AG20443 (cell line): ENCODE measurements around the gene FUS.
"Not testable (repeated sequence)": the region's sequence is repeated elsewhere in the genome, so short reads cannot be mapped to it uniquely, and the experiment has no call there.

Source experiments
- DNase-seq: peaks from one replicate; pipeline ENCODE4 v3.0.0; 2012; ENCODE audit warnings: low spot score, mixed read lengths

The FUS gene

GRCh38 chr16:31179747-31180459 lies at the start of gene FUS:
FUS (plus strand) TSS chr16:31180139; CDS start chr16:31180215, 76 bp downstream.
- DNase-seq = peak; percentile 98

DNA sequence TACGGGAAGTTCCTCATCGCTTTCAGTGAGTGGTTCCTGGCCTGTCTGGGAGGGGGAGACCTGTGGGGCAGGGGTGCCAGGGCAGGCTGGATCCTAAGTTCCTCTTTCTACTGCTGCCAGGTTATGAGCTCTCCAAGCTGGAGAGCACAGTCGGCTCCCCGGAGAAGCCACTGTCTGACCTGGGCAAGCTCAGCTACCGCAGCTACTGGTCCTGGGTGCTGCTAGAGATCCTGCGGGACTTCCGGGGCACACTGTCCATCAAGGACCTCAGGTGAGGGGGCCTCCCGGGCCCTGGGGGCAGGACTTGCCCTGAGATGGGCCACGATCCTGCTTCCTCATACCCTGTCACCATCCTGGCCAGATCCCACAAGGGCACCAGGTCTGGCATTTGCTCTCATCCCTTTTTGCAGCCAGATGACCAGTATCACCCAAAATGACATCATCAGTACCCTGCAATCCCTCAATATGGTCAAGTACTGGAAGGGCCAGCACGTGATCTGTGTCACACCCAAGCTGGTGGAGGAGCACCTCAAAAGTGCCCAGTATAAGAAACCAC lies 49.5 kb upstream of the FUS start:
- DNase-seq = no peak

DNA sequence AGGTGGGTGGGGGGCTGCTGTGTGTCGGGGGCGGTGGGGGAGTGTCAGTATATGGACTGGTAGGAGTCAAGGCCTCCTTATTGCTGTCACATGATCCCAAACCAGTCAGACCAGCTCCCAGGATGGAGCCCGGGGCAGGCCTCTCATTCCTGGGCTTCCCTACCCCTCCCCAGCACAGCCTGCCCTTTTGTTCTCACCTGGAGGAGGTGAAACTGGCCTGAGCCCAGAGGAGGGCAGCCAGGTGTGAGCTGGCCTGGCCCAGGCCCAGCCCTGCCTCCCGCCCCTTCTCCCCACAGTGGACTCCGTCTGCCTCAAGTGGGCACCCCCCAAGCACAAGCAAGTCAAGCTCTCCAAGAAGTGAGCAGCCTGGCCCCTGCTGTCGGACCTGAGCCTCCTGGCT lies 49.0 kb upstream of the FUS start:
- DNase-seq = no peak

DNA sequence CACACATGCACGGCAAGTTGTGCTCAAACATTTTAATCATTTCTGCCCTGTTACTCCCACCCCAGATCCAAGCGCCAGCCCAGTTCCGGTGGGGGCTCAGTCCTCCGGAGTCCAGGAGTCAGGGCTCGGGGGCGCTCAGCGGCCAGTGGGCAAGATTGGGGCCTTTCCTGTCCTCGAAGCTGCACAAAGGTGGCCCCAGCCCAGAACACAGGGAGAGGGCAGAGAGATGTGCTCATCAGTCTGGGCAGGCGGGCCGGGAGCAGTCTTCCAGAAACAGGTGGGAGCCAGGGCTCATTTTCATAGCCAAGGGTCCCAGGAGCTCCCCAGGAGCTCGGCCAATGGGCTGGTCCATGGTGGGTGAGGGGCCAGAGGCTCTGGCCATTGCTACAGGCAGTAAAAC lies 48.5 kb upstream of the FUS start:
- no peak for DNase-seq

DNA sequence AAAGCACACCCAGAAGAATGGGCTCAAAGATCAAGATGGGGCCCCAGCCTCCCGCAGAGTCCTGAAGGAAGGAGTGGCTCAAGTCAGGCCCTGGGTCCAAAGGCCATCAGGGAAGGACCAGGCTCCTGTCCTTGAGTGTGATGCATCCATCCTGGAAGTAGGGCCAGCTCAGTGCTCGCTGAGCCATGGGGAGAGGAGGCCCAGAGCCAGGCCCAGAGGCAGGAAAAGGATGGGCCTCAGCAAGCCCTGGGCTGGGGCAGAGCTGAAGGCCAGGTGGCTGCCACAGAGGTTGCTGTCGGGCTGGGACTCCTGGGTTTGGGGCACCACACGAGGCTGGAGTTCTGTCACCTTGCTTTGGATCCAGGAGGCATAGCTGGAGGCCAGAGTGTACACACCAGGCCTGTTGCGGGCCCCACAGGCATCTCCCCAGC lies 48.1 kb upstream of the FUS start:
- no peak for DNase-seq

- no peak for DNase-seq
Measured at GRCh38 chr16:31132303-31132979, 47.5 kb upstream of the FUS start.

DNA sequence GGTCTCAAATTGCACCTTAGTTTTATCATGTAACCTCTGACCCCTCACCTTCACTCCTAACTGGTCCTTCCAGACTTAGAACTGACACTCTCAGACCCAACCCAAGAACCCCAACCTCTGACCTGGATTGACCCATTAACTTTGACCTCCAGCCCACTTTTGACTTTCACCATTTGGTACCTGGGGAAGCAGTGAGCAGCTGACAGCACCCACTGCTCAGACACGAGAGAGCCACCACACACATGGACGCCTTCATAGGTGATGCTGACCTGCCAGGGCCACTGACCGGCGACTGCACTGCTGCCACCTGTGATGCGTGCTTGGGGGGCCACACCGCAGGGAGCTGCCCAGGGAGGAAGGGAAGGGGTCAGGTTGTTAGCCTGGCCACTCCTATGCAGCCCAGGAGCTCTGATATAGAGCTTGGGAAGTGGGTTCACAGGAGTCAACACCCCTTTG lies 46.9 kb upstream of the FUS start:
- DNase-seq = no peak

- DNase-seq = no peak
Measured at GRCh38 chr16:31134091-31134571, 45.8 kb upstream of the FUS start.

DNA sequence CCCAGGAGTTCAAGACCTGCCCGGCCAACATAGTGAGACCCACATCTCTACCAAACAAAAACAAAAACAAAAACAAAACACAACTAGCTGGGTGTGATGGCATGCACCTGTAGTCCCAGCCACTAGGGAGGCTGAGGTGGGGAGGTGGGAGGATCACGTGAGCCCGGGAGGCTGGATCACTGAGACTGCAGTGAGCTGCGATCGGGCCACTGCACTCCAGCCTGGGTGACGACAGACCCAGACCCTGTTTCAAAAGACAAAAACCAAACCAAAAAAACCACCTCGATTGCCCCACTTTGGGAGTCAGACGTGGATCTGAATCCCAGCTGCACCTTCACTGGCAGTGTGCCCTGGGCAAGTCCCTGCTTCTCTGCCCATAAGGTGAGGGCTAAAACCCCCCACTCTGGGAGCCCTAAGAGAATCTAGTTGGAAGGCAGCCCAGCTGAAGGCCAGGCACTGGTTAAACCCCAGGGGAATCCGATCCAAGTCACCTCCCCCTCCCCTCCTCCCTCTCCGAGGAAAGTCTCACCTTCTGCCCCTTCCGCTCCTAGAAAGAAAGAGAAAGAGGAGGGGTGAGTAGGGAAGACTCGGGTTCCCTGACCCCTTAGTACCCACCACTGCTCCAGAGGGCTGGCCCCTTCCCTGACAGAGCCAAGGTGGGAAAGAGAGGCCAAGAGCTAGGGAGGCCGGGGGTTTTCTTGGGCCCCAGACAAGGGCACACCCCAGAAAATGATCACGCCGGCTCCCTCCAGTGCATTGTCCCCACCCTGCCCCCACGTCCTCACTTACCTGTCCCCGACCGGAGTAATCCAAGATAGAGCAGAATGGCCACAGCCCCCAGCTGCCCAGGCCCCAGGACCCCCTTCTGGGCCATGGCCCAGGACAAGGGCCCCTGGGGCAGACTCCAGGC lies 45.1 kb upstream of the FUS start:
- no peak for DNase-seq

DNA sequence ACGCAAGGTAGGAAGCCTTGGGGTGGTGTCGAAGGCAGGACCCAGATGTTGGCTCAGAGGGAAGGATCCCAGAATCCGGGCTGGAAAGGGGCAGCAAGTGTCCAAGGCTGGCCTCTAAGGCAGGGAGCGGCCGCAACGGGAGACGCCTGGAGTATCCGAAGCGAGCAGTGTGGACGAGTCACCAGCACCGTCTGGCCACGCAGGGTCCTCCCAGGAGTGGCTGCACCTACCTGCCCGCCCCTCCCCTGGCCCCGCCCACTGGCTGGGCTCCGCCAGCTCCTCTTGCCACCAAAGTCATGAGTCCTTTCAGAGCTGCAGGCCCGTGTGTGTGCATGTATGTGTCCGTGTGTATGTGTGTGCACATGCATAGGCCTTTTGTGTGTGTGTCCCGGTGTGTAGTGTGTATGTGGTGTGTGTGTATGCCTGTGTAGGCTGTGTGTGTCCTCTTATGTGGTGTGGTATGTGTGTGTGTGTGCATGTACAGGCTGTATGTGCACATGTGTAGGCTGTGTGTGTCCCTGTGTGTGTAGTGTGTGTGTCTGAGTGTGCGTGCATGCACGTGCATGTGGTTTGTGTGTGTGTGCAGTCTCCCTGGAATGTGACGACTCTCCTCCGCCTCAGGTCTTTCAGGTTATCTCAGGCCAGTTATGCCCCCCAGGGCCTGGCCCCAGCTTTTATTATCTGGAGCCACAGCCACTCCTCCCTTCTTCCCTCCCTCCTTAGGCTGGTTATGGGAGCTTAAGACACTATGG lies 44.2 kb upstream of the FUS start, which contains the start of gene PRSS8:
Gene PRSS8 (minus strand): TSS at position 193 of the 752 bp plus-strand sequence. CDS start 229 bp downstream, outside the sequence.
- DNase-seq = no peak

GRCh38 chr16:31136287-31136662 lies 43.7 kb upstream of the FUS start:
- DNase-seq = no peak

DNA sequence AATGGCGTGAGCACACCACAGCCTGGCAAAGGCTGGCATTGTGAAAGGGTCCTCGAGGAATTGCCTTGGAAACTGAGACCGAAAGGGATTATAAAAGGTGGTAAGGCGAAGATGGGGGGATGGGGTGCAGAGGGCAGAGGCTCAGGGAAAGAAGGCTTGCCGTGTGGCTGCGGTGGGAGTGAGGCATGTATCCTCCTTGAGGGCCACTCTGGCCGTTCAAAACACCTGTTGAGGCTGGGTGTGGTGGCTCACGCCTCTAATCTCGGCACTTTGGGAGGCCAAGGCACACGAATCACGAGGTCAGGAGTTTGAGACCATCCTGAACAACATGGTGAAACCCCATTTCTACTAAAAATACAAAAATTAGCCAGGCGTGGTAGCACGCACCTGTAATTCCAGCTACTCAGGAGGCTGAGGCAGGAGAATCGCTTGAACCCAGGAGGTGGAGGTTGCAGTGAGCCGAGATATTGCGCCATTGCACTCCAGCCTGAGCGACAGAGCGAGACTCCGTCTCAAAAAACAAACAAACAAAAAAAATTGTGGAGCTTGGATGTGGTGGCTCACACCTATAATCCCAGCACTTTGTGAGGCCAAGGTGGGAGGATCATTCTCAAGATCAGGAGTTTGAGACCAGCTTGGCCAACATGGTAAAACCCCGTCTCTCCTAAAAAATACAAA lies 43.0 kb upstream of the FUS start:
- not testable (repeated sequence) for DNase-seq

DNA sequence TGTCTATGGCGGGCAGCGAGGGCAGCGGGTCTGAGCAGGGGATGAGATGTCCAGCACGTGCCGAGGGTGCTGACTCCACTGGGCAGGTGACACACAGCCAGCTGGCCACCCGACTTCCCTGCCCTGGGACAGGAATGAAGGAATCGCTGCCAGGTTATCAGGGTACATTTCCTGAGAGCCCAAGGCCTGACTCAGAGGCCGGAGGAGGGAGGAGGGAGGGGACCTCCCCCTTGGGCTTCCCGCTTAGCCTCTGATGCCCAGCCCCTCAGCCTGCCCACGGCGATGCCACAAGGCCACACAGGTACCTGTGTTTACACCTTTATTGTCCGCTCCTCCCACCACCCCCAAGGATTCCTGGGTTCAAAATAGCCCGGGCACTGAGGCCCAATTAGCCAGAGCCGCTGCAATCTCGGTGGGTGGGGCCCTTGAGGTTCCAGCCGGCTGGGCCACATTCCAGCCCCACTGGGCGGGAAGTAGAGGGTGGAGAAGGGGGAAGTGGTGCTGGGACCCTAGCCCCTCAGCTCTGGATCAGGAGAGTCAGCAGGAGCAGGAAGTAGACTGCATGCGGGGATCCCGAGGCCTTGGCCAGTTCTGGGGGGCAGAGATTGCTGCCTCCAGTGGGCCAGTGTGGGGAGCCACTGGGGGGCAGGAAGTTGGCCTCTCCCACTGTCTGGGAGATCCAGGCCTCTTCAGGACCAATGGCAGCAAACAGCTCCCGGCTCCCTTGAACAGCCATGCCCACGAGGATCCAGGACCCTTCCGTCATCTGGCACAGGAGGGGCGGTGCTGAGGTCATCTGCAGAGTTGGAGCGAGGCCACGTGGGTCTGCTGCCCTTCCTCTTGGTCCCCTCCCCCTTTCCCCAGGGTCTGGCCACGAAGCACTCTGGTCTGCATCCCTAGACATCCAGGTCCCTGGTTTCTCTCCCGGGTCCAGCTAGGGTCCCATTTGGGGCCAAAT lies 41.0 kb upstream of the FUS start:
- peak; percentile 66 for DNase-seq

DNA sequence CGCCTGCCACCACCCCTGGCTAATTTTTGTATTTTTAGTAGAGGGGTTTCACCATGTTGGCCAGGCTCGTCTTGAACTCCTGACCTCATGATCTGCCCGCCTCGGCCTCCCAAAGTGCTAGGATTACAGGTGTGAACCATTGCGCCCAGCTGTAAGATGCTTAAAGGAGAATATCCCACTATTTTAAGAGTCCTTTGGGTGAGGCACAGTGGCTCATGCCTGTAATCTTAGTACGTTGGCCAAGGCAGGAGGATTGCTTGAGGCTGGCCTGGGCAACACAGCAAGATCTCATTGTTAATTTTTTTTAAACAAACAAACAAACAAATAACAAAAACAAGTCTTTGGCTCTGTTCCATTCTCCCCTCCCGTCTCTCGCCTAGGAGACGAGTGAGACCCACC lies 38.9 kb upstream of the FUS start:
- not testable (repeated sequence) for DNase-seq

DNA sequence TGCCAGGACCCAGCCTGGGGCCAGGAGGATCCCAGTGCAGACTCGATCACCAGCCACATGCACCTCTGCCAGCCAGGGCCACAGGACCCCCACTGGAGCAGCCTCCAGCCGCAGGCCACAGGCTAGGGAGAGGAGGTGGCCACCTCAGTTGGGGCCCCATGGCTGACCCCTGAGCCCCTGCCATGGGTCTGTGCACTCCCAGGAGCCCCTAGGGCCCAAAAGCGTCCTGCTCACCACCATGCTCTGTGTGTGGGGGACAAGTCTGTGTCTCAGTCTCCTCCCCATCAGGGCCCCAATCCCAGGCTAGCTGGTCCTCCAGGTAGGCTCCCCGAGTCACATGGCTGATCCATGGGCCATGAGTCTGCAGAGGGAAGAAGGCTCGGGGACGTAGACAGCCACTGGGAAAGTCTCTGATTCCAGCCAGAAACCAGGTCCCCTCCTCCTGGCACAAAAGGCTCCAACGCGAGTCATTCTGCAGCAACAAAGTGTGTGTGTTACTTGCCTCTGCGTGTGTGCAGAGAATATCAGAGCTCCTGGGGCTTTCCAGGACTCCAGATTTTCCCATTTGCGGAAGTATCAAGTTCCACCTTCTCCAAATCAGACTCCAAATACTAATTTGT lies 38.3 kb upstream of the FUS start:
- DNase-seq = peak; percentile 65

DNA sequence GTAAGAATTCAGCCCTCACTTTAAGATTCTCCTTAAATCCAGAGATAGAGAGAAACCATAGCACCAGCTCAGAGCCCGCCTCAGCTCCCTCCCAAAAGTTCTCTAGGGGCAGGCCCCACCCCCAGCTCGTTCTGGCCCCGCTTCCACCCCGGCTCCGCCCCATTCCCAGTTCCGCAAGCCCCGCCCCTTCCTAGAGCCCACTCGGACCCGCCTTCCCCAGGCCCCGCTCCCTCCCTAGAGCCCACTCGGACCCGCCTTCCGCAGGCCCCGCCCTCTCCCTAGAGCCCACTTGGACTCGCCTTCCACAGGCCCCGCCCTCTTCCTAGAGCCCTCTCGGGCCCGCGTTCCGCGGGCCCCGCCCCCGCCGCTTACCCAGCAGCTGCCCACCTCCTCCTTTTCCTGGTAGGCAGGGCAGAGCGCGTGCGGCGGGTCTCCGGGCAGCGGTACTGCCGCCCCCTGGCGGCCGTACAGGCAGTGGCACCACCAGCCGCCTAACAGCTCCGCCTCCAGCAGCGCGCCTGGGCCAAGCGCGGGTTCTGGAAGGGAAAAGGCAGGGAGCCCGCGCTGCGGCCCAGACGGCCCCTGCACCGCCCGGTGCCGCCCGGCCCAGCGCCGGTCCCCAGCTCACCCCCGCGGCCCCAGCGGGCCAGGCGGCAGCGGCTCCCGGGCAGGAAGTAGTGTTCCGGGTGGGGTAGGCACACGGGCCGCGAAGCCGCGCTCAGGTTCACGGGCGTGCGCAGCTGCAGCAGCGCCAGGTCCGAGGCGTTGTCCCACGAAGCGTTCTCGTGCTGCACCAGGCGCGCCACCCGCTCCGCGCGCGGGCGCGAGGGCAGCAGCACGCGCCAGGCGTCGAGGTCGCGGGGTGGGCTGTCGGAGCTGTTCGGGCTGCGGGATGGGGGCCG lies 37.6 kb upstream of the FUS start:
- DNase-seq = peak; percentile 100

GRCh38 chr16:31143011-31143693 lies 36.8 kb upstream of the FUS start:
- DNase-seq = no peak
